ENCODE data around the gene KIAA0319L. TPM values are rescaled to one million over a fixed set of nuclear protein-coding genes. Genes with fewer than 3 reads are reported as not detected.

Gene KIAA0319L
- 15.3 TPM for total RNA-seq
- polyA plus RNA-seq, result 25.6 TPM
- long read RNA-seq, donor 1, result 0 reads
- long read RNA-seq, donor 2, full-length matches to known transcripts, result 3 of 20 reads
- long read RNA-seq, donor 2, partial matches to known transcripts, result 17 of 20 reads
- long read RNA-seq, donor 2, other reads (novel, unspliced or antisense), result 0 of 20 reads
- long read RNA-seq, donor 3, full-length matches to known transcripts, result 2 of 7 reads
- long read RNA-seq, donor 3, partial matches to known transcripts, result 5 of 7 reads
- long read RNA-seq, donor 3, other reads (novel, unspliced or antisense), result 0 of 7 reads
- long read RNA-seq, donor 4, result 0 reads
- long read RNA-seq, donor 5, full-length matches to known transcripts, result 3 of 3 reads
- long read RNA-seq, donor 5, partial matches to known transcripts, result 0 of 3 reads
- long read RNA-seq, donor 5, other reads (novel, unspliced or antisense), result 0 of 3 reads
- long read RNA-seq, donor 6, partial matches to known transcripts, result 0 of 1 reads
- long read RNA-seq, donor 6, other reads (novel, unspliced or antisense), result 0 of 1 reads
- long read RNA-seq, donor 7, full-length matches to known transcripts, result 1 of 6 reads
- long read RNA-seq, donor 7, partial matches to known transcripts, result 5 of 6 reads
- long read RNA-seq, donor 7, other reads (novel, unspliced or antisense), result 0 of 6 reads
- long read RNA-seq, donor 8, result 0 reads
- long read RNA-seq, donor 9, full-length matches to known transcripts, result 1 of 1 reads
- long read RNA-seq, donor 9, partial matches to known transcripts, result 0 of 1 reads
- long read RNA-seq, donor 9, other reads (novel, unspliced or antisense), result 0 of 1 reads
- long read RNA-seq, donor 10, partial matches to known transcripts, result 11 of 12 reads
- long read RNA-seq, donor 10, other reads (novel, unspliced or antisense), result 0 of 12 reads

GRCh38 chr1:35557118-35557610 is at the start of gene KIAA0319L:
Gene KIAA0319L, minus strand, starts transcription at chr1:35557403. Its CDS starts 2,912 bp downstream, at chr1:35554491.
- DNase-seq (ENCODE audit: low read depth in 6 of 9, low spot score in 9 of 9), result peak in 1 of 9 donors; percentile 90
- Histone ChIP-seq H3K36me3 (ENCODE audit: control insufficient read depth in 2 of 2, insufficient read depth in 2 of 2, low read length in 1 of 2) (peaks cover 15 to 20% of the 10 kb centered on the region in 2 donors), H3K4me3 (ENCODE audit: low read length in 2 of 2) (peak within 1 kb of the TSS; percentile 95 to 98), H3K27me3 (ENCODE audit: control insufficient read depth in 2 of 2, insufficient read depth in 1 of 2, low read length in 1 of 2) (no peaks in the 10 kb centered on the region), H3K27ac (ENCODE audit: low read depth in 1 of 2, low read length in 1 of 2) (peak within 1 kb of the TSS; percentile 88 to 97), H3K4me1 (ENCODE audit: control insufficient read depth in 2 of 2, insufficient read depth in 2 of 2, low read length in 2 of 2) (peaks cover 16 to 24% of the 10 kb centered on the region in 2 donors), H3K9me3 (ENCODE audit: control insufficient read depth in 2 of 2, insufficient read depth in 1 of 2, low read length in 1 of 2) (peaks cover 0 to 1% of the 10 kb centered on the region in 2 donors)
- under 1% methylated on average over 39 of the region's 39 CpGs for WGBS

GRCh38 chr1:35605867-35606182 is 48.6 kb upstream of the KIAA0319L start:
- Histone ChIP-seq H3K27me3 (ENCODE audit: control insufficient read depth in 2 of 2, insufficient read depth in 1 of 2, low read length in 1 of 2) (no peaks in the 10 kb centered on the region), H3K36me3 (ENCODE audit: control insufficient read depth in 2 of 2, insufficient read depth in 2 of 2, low read length in 1 of 2) (peaks cover 42 to 65% of the 10 kb centered on the region in 2 donors), H3K27ac (ENCODE audit: low read depth in 1 of 2, low read length in 1 of 2) (no peak overlapping the region), H3K9me3 (ENCODE audit: control insufficient read depth in 2 of 2, insufficient read depth in 1 of 2, low read length in 1 of 2) (no peaks in the 10 kb centered on the region), H3K4me1 (ENCODE audit: control insufficient read depth in 2 of 2, insufficient read depth in 2 of 2, low read length in 2 of 2) (no peaks in the 10 kb centered on the region), H3K4me3 (ENCODE audit: low read length in 2 of 2) (no peak overlapping the region)
- DNase-seq (ENCODE audit: low read depth in 6 of 9, low spot score in 9 of 9), result no peak
- WGBS, result 97% methylated on average over 4 of the region's 4 CpGs

- no peaks in the 10 kb centered on the region for H3K4me1 ChIP-seq (ENCODE audit: control insufficient read depth in 2 of 2, insufficient read depth in 2 of 2, low read length in 2 of 2)
- H3K27ac ChIP-seq (ENCODE audit: low read depth in 1 of 2, low read length in 1 of 2), result no peak overlapping the region
- 96% methylated on average over 6 of the region's 6 CpGs for WGBS
- no peak for DNase-seq (ENCODE audit: low read depth in 6 of 9, low spot score in 9 of 9)
- H3K36me3 ChIP-seq (ENCODE audit: control insufficient read depth in 2 of 2, insufficient read depth in 2 of 2, low read length in 1 of 2), result peaks cover 42 to 69% of the 10 kb centered on the region in 2 donors
- H3K27me3 ChIP-seq (ENCODE audit: control insufficient read depth in 2 of 2, insufficient read depth in 1 of 2, low read length in 1 of 2), result no peaks in the 10 kb centered on the region
- no peak overlapping the region for H3K4me3 ChIP-seq (ENCODE audit: low read length in 2 of 2)
- H3K9me3 ChIP-seq (ENCODE audit: control insufficient read depth in 2 of 2, insufficient read depth in 1 of 2, low read length in 1 of 2), result no peaks in the 10 kb centered on the region
Measured at GRCh38 chr1:35605071-35605866, 48.1 kb upstream of the KIAA0319L start.

- no peak overlapping the region for H3K27ac ChIP-seq (ENCODE audit: low read depth in 1 of 2, low read length in 1 of 2)
- 95% methylated on average over 4 of the region's 4 CpGs for WGBS
- no peaks in the 10 kb centered on the region for H3K4me1 ChIP-seq (ENCODE audit: control insufficient read depth in 2 of 2, insufficient read depth in 2 of 2, low read length in 2 of 2)
- H3K9me3 ChIP-seq (ENCODE audit: control insufficient read depth in 2 of 2, insufficient read depth in 1 of 2, low read length in 1 of 2), result no peaks in the 10 kb centered on the region
- H3K27me3 ChIP-seq (ENCODE audit: control insufficient read depth in 2 of 2, insufficient read depth in 1 of 2, low read length in 1 of 2), result no peaks in the 10 kb centered on the region
- H3K36me3 ChIP-seq (ENCODE audit: control insufficient read depth in 2 of 2, insufficient read depth in 2 of 2, low read length in 1 of 2), result peaks cover 42 to 64% of the 10 kb centered on the region in 2 donors
- H3K4me3 ChIP-seq (ENCODE audit: low read length in 2 of 2), result no peak overlapping the region
- no peak for DNase-seq (ENCODE audit: low read depth in 6 of 9, low spot score in 9 of 9)
Measured at GRCh38 chr1:35603941-35604340, 46.7 kb upstream of the KIAA0319L start.

GRCh38 chr1:35603468-35603867 is 46.3 kb upstream of the KIAA0319L start:
- Histone ChIP-seq H3K36me3 (ENCODE audit: control insufficient read depth in 2 of 2, insufficient read depth in 2 of 2, low read length in 1 of 2) (peaks cover 39 to 62% of the 10 kb centered on the region in 2 donors), H3K9me3 (ENCODE audit: control insufficient read depth in 2 of 2, insufficient read depth in 1 of 2, low read length in 1 of 2) (no peaks in the 10 kb centered on the region), H3K27me3 (ENCODE audit: control insufficient read depth in 2 of 2, insufficient read depth in 1 of 2, low read length in 1 of 2) (no peaks in the 10 kb centered on the region), H3K27ac (ENCODE audit: low read depth in 1 of 2, low read length in 1 of 2) (no peak overlapping the region), H3K4me3 (ENCODE audit: low read length in 2 of 2) (no peak overlapping the region), H3K4me1 (ENCODE audit: control insufficient read depth in 2 of 2, insufficient read depth in 2 of 2, low read length in 2 of 2) (no peaks in the 10 kb centered on the region)
- WGBS, result 98% methylated on average over 3 of the region's 3 CpGs
- DNase-seq (ENCODE audit: low read depth in 6 of 9, low spot score in 9 of 9), result no peak

- Histone ChIP-seq H3K4me1 (ENCODE audit: control insufficient read depth in 2 of 2, insufficient read depth in 2 of 2, low read length in 2 of 2) (no peaks in the 10 kb centered on the region), H3K4me3 (ENCODE audit: low read length in 2 of 2) (no peak overlapping the region), H3K27me3 (ENCODE audit: control insufficient read depth in 2 of 2, insufficient read depth in 1 of 2, low read length in 1 of 2) (no peaks in the 10 kb centered on the region), H3K27ac (ENCODE audit: low read depth in 1 of 2, low read length in 1 of 2) (no peak overlapping the region), H3K9me3 (ENCODE audit: control insufficient read depth in 2 of 2, insufficient read depth in 1 of 2, low read length in 1 of 2) (no peaks in the 10 kb centered on the region), H3K36me3 (ENCODE audit: control insufficient read depth in 2 of 2, insufficient read depth in 2 of 2, low read length in 1 of 2) (peaks cover 38 to 55% of the 10 kb centered on the region in 2 donors)
- WGBS, result 97% methylated on average over 3 of the region's 3 CpGs
- DNase-seq (ENCODE audit: low read depth in 6 of 9, low spot score in 9 of 9), result no peak
Measured at GRCh38 chr1:35600593-35600992, 43.4 kb upstream of the KIAA0319L start.

- no peak for DNase-seq (ENCODE audit: low read depth in 6 of 9, low spot score in 9 of 9)
- Histone ChIP-seq H3K36me3 (ENCODE audit: control insufficient read depth in 2 of 2, insufficient read depth in 2 of 2, low read length in 1 of 2) (peaks cover 28 to 44% of the 10 kb centered on the region in 2 donors), H3K4me3 (ENCODE audit: low read length in 2 of 2) (no peak overlapping the region), H3K9me3 (ENCODE audit: control insufficient read depth in 2 of 2, insufficient read depth in 1 of 2, low read length in 1 of 2) (no peaks in the 10 kb centered on the region), H3K4me1 (ENCODE audit: control insufficient read depth in 2 of 2, insufficient read depth in 2 of 2, low read length in 2 of 2) (no peaks in the 10 kb centered on the region), H3K27me3 (ENCODE audit: control insufficient read depth in 2 of 2, insufficient read depth in 1 of 2, low read length in 1 of 2) (no peaks in the 10 kb centered on the region), H3K27ac (ENCODE audit: low read depth in 1 of 2, low read length in 1 of 2) (no peak overlapping the region)
- WGBS, result over 99% methylated on average over 3 of the region's 3 CpGs
Measured at GRCh38 chr1:35599411-35599810, 42.2 kb upstream of the KIAA0319L start.

- H3K9me3 ChIP-seq (ENCODE audit: control insufficient read depth in 2 of 2, insufficient read depth in 1 of 2, low read length in 1 of 2), result no peaks in the 10 kb centered on the region
- H3K27ac ChIP-seq (ENCODE audit: low read depth in 1 of 2, low read length in 1 of 2), result no peak overlapping the region
- peaks cover 23 to 40% of the 10 kb centered on the region in 2 donors for H3K36me3 ChIP-seq (ENCODE audit: control insufficient read depth in 2 of 2, insufficient read depth in 2 of 2, low read length in 1 of 2)
- H3K4me1 ChIP-seq (ENCODE audit: control insufficient read depth in 2 of 2, insufficient read depth in 2 of 2, low read length in 2 of 2), result no peaks in the 10 kb centered on the region
- H3K27me3 ChIP-seq (ENCODE audit: control insufficient read depth in 2 of 2, insufficient read depth in 1 of 2, low read length in 1 of 2), result no peaks in the 10 kb centered on the region
- WGBS, result 95% methylated on average over 2 of the region's 2 CpGs
- no peak for DNase-seq (ENCODE audit: low read depth in 6 of 9, low spot score in 9 of 9)
- H3K4me3 ChIP-seq (ENCODE audit: low read length in 2 of 2), result no peak overlapping the region
Measured at GRCh38 chr1:35598895-35599294, 41.7 kb upstream of the KIAA0319L start.
